GM18907 (cell line): Measurements from ENCODE around the gene MCM7.
"Not testable (repeated sequence)": the region's sequence is repeated elsewhere in the genome, so short reads cannot be mapped to it uniquely, and the experiment has no call there.

Experiments
- ATAC-seq: cut with Tn5 transposase; IDR thresholded peaks from one replicate; pipeline ENCODE4 v1.9.1; 2021; ENCODE audit warnings: mild to moderate bottlenecking, moderate library complexity; ENCODE audit not compliant: unreplicated experiment

Gene MCM7

DNA sequence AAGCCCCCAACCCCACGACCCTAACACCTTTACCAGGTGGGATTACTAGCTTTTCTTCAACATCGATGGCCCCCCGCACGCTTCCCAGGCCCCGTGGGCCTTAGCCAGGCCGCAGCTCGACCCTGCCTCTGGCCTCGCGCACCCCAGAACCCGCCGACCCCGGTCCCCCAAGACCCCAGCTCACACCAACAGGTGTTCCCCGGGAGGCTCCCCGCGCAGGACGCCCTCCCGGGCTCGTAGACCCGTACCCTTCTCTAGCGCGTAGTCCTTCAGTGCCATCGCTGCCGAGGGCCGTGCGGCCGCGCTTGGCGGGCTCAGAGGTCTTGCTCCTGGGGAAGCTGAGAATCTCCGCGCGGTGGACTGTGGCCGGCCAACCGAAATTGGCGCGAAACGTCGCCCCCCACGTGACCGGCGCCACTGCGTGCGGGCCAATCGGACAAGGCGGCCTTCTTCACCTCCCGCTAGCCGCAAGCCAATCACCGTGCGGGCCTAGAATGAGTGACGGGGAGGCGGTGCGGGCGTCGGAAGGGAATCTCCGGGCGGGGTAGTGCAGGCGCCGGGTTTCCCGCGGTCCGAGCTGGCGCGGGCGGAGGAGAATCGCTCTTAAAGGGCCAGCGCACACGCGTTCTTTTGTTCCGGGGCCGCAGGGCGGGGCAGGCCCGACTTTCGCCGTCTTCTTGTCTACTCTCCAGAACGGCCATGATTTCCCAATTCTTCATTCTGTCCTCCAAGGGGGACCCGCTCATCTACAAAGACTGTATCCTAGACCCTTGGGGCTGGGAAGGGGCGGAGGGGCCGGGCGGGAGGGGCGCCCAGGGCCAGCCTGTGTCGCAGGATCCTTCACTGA is at the start of gene MCM7, which contains the start of gene AP4M1:
TSS of gene MCM7 (minus strand) at position 382 of the 847 bp plus-strand sequence. CDS start at position 279, 103 bp downstream.
TSS of gene AP4M1 (plus strand) at position 628 of the 847 bp plus-strand sequence. CDS start at position 700, 72 bp downstream.
- peak; percentile 85 for ATAC-seq

DNA sequence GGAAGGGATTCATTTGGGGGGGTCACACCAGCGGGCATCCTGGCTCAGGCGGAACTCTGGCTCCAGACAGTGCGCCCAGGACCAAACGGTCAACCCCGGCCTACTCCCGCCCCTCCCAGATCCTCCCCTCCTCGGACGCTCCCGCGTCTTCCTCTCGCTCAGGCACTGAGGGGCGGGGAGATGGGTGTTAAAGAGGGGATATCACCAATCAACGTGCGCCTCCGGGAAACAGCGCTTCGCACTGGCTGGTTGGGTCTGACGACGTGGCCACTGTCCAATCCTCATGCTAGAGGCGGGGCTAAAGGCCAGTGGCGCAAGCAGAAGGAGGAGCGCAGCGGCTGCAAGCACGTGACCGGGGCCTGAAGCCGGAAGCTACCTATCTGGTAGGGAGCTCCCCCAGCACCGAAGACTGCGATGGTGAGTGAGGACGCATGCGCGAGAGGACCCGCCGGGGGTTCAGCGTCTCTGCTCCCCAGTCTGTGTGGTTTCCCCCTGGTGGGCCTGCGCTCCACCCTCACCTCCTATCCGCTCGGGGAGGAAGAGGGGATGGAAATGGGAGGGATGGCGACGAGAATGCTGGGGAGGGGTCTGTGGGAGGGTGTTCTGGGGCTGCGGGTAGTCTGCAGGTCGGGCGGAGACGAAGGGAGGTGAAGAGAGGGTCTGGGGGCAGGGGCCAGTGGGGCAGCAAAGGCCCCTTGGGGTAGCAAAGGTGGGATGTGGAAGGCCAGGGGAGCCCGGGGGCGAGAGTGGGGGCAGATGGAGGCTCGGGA is 47.5 kb upstream of the MCM7 start, which contains the start of gene LAMTOR4:
TSS of gene LAMTOR4 (plus strand) at position 360 of the 770 bp plus-strand sequence. CDS start at position 415, 55 bp downstream.
- peak; percentile 96 for ATAC-seq

DNA sequence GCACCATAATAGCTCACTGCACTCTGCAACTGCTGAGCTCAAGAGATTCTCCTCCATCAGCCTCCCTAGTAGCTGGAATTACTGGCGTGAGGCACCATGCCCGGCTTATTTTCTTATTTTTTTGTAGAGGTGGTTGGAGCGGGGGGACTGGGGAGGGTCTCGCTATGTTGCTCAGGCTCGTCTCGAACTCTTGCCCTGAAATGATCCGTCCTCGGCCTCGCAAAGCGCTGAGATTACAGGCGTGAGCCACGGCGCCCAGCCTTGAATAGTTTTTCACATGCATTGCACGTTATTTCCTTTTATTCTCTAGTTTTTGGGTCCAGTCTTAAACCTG is 47.0 kb upstream of the MCM7 start:
- ATAC-seq: no peak

DNA sequence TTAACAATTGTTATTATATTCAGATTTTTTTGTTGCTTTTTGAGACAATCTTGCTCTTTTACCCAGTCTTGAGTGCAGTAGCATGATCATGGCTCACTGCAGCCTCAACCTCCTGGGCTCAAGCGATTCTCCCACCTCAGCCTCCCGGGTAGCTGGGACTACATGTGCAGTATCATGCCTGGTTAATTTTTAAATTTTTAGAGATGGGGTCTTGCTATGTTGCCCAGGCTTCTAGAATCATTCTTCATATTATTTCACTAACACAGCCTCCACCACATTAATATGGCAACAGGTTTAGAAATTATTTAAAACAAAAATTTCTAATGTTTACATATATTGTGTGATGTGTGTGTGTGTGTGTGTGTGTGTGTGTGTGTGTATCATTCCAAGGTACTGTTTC is 46.1 kb upstream of the MCM7 start:
- no peak for ATAC-seq

DNA sequence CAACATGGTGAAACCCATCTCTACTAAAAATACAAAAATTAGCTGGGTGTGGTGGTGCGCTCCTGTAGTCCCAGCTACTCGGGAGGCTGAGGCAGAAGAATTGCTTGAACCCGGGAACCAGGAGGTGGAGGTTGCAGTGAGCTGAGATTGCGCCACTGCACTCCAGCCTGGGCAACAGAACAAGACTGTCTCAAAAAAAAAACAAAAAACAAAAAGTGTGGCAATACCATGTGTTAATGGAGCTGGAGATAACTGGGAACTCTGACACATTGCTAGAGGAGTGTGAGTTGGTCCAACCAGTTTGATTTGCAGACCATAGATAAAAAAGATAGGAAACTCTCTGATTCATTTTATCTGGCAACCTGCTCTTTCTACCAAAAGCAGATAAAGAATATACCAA is 45.2 kb upstream of the MCM7 start:
- ATAC-seq: not testable (repeated sequence)

DNA sequence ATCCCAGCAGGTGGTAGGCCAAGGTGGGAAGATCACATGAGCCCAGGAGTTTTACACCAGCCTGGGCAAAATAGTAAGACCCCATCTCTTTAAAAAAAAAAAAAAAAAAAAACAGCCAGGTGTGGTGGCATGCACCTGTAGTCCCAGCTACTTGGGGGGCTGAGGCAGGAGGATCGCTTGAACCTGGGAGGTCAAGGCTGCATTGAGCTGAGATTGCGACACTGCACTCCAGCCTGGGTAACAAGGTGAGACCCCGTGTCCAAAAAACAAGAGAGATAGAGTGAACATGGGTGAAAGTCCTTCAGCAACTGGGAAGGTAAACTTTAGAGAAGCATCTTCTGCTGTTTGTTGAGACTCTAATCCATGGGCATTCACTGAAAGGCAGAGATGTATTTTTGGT is 41.3 kb upstream of the MCM7 start:
- no peak for ATAC-seq

DNA sequence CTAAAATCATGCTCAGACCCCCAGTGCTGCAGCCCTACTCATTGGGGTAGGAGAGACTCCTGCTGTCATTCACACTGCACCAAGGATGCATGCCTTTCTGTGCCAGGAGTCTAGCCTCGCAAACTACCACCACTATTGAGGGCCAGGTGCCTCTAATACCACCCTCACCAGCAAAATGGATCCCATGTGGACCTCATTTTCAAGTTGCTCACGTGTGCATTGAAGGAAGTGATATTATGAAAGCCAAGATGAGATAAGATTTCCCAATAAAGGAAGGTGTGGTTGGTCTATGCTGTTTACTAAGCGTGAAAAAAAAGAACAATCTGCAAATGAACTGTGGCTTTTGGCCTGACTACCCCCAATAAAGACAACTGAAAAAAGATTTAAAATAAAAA is 40.4 kb upstream of the MCM7 start:
- ATAC-seq: no peak

DNA sequence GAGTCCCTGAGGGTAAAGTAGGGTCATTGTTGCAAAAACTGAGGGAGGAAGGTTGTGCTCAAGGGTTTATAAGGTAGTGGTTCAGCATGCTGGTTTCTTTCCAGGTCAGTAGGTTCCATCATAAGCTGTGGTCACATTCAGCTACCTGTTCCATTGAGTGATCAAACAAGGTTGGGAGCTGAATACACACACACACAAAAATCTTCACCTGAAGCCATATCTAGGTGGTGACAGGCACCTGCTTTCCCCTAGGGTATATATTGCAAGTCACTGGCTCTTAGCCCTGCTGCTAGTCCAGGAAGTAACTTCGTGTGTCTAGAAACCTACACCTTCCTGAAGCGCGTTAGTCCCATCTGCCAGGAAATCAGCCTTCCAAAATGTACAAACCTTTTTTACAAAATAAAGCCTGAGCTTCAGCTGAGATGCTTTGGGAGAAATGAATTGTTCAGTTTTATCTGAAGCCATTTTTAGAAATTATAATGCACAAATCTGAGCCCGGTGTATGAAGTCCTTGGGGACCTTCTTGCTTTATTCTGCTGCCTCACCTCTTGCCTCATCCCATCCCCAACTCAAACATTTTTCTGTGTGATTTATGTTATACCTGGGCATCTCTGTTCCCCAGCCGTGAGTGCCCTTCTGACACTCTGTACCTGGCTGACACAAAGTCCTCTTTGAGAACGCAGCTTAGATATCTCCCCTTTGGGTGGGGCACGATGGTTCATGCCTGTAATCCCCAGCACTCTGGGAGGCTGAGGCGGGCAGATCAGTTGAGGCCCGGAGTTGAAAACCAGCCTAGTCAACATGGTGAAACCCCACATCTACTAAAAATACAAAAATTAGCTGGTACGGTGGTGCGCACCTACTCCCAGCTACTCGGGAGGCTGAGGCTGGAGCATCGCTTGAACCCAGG is 36.9 kb upstream of the MCM7 start:
- ATAC-seq: no peak

DNA sequence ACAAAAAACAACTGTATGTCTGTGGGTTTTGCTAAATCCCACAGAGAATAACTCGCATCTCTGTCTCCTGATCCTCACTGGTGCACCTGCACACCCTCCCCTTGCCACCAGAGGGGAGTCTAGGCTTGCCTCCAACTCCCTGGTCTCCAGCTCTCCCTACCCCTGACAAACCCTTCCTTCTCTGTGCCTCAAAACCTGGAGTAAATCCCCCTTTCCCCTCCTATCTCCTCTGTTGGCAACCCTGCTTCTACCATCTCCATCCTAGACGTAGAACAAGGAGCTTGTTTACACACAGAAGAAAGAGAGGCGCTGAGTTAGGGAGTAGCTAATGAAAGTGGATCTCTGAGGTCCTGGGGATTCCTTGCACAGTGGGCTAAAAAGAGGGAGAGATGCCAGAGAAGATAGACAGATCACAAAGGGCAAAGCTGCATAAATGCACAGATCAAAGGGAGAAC is 31.5 kb upstream of the MCM7 start:
- peak; percentile 75 for ATAC-seq

DNA sequence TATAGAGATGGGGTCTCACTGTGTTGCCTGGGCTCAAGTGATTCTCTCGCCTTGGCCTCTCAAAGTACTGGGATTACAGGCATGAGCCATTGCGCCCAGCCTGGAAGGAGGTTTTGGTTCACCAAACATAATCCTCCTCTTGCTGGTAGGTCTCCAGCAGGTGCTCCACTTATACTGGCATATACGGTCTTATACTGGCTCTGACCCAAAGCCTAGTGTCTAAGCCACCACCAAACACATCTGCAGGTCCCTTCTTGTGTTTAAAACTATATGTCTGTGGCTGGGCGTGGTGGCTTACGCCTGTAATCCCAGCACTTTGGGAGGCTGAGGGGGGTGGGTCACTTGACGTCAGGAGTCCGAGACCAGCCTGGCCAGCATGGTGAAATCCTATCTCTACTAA is 30.9 kb upstream of the MCM7 start:
- ATAC-seq: no peak

DNA sequence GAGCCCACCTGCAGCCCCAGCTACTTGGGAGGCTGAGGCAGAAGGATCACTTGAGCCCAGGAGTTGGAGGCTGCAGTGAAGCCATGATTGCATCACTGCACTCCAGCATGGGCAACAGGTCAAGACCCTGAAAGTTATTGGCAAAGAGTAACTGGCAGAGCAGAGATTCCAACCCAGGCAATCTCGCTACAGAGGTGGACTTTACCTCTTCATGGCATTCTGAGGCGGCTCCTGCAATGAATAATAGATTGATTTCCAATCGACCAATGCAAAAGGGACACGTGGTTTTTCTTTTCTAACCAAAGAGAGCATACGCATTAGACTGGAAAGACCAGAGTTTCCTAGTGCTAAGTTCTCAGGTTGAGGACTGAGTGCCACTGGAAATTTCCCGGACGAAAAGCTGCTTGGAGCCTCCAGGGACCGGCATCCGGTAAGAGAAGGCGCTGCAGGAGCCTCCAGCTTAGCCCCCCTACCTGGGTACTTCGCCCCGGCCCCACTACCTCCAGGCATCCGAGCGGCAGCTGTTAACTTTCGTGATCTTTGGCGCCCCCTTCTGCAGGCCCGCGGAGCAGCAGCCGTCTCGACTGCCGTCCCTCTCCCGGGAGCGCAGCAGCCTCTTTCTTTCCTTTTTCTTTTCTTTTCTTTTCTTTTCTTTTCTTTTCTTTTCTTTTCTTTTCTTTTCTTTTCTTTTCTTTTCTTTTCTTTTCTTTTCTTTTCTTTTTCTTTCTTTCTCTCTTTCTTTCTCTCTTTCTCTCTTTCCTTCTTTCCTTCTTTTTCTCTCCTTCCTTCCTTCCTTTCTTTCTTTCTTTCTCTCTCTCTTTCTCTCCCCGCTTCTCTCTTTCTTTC is 29.6 kb upstream of the MCM7 start:
- ATAC-seq: no peak

DNA sequence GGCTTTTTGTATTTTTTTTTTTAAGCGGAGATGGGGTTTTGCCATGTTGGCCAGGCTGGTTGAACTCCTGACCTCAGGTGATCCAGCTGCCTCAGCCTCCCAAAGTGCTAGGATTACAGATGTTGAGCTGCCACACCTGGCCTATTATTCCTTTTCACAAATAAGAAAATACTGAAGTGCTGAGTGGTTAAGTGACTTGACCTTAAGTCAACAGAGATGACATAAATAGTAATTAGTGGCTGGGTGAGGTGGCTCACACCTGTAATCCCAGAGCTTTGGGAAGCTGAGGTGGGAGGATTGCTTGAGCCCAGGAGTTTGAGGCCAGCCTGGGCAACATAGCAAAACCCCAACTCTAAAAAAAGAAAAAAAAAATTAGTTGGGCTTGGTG is 29.0 kb upstream of the MCM7 start:
- not testable (repeated sequence) for ATAC-seq

DNA sequence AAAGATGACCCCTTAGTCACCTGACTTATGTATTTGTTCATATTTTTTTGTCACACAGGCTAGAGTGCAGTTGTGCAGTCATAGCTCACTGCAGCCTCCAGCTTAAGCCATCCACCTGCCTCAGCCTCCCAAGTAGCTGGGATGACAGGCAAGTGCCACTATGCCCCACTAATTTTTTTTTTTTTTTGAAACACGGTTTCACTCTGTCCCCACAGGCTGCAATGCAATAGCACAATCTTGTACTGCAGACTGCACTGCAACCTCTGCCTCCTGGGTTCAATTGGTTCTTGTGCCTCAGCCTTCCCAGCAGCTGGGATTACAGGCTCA is 27.4 kb upstream of the MCM7 start:
- no peak for ATAC-seq

DNA sequence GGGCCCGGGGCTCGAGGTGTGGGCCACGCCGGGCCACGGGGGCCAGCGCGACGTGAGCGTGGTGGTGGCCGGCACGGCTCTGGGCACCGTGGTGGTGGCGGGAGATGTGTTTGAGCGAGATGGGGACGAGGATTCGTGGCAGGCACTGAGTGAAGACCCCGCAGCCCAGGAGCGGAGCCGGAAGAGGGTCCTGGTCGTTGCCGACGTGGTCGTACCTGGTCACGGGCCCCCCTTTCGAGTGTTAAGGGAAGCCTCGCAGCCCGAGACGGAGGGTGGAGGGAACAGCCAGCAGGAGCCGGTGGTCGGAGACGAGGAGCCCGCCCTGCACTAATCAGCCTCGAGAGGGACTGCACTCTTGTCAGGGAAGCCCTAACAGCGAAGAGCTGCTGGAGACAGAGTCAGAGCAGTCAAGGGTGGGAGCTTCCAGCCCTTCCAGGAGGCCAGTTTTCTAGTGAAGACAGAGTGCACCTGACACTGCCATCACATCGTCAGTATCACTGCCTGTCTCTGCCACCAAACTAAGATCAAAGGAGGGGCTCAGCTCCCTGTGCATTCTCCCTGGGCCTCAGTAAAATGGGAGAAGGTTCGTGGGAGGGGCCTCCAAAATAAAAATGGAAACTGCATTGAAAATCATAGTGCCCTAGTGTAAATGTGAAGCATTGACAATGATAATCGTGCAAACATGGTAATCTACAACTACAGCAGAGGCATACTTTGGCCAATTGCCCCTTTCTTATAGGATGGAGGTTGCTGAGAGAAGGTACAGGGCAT is 26.9 kb upstream of the MCM7 start:
- no peak for ATAC-seq

DNA sequence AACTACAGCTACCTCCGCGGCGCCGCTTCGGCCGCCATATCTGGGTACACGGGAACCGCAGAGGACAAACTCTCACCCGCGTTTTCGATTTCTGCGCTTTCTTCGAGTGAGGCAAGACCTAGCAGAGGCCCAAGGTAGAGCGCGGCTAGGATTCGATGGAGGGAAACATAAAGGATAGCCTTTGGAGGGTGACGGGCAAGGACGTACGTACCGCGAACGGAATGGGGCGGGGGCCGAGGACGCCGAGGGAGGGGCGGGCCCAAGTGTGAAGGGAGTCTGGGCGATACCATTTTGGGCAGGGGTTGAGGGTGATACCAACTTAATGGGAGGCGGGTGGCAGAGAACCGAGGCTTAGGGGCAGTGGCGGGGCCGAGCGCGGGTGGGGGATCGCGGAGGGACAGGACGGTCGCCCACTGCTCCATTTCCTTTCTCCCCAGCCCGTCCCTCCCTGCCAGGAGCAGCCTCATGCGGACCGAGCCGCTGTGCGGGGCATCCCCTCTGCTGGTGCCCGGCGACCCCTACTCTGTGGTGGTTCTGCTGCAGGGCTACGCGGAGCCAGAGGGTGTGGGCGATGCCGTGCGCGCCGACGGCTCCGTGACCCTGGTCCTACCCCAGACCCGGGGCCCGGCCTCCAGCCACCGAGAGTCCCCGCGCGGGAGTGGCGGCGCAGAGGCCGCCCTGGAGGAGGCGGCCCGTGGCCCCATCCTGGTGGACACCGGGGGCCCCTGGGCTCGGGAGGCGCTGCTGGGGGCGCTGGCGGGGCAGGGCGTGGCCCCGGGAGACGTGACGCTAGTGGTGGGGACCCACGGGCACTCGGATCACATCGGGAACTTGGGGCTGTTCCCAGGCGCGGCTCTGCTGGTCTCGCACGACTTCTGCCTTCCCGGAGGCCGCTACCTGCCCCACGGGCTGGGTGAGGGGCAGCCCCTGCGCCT is 26.0 kb upstream of the MCM7 start, which contains the start of gene MBLAC1:
TSS of gene MBLAC1 (plus strand) at position 37 of the 935 bp plus-strand sequence. CDS start at position 466, 429 bp downstream.
- ATAC-seq: peak; percentile 69

DNA sequence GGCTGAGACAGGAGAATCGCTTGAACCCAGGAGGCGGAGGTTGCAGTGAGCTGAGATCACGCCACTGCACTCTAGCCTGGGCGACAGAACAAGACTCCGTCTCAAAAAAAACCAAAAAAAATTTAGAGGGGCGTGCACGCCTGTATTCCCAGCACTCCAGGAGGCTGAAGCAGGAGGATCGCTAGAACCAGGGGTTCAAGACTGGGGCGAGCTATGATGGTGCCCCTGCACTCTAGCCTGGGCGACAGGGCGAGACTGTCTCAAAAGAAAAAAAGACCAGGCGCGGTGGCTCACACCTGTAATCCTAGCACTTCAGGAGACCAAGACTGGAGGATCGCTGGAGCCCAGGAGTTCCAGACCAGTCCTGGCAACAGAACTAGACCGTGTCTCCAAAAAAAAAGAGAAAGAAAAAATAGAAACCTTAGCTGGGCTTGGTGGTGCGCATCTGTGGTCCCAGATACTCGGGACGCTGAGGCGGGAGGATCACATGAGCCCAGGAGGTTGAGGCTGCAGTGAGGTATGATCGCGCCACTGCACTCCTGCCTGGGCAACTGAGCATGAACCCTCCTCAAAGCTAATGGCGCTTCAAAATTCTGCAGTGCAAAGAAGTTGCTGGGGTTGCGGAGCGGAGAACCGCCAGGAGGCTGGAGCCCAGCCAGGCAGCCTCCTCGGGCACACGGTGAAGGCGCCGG is 25.2 kb upstream of the MCM7 start:
- peak; percentile 28 for ATAC-seq
